H9 (cell line): Measurements from ENCODE around the gene RANGAP1. TPM values are rescaled to one million over a fixed set of nuclear protein-coding genes. Genes with fewer than 3 reads are reported as not detected.

ENCODE experiments used
- DNase-seq: peaks from one replicate; pipeline ENCODE4 v3.0.0-alpha.2; 2017
- H2AFZ ChIP-seq: one replicate; pipeline ENCODE4 v1.6.1; 2013; ENCODE audit warnings: mild to moderate bottlenecking, low read length, control low read depth, moderate library complexity
- H2AK5ac ChIP-seq: 2 replicates; pipeline ENCODE4 v1.6.1; 2013; ENCODE audit warnings: low read length, control low read depth, mixed read lengths; ENCODE audit not compliant: insufficient read length
- H2BK120ac ChIP-seq: one replicate; pipeline ENCODE4 v1.6.1; 2013; ENCODE audit warnings: low read depth, mild to moderate bottlenecking, low read length, control low read depth, inconsistent platforms; ENCODE audit not compliant: poor library complexity, severe bottlenecking
- H2BK12ac ChIP-seq: 2 replicates; pipeline ENCODE4 v1.6.1; 2013; ENCODE audit warnings: low read length, control low read depth, mixed read lengths, low read depth; ENCODE audit not compliant: insufficient read length
- H2BK15ac ChIP-seq: 2 replicates; pipeline ENCODE4 v1.6.1; 2013; ENCODE audit warnings: low read depth, low read length, control low read depth
- H2BK20ac ChIP-seq: one replicate; pipeline ENCODE4 v1.6.1; 2013; ENCODE audit warnings: low read depth, mild to moderate bottlenecking, low read length, control low read depth, inconsistent platforms; ENCODE audit not compliant: poor library complexity, severe bottlenecking
- H2BK5ac ChIP-seq: 2 replicates; pipeline ENCODE4 v1.6.1; 2013; ENCODE audit warnings: low read length, control low read depth, mixed read lengths; ENCODE audit not compliant: insufficient read length
- H3K14ac ChIP-seq: 2 replicates; pipeline ENCODE4 v1.6.1; 2013; ENCODE audit warnings: low read length, control low read depth; ENCODE audit not compliant: insufficient read depth
- H3K18ac ChIP-seq: 2 replicates; pipeline ENCODE4 v1.6.1; 2013; ENCODE audit warnings: low read depth, mild to moderate bottlenecking, mixed read lengths, low read length, control low read depth; ENCODE audit not compliant: insufficient read length
- H3K23ac ChIP-seq: 2 replicates; pipeline ENCODE4 v1.6.1; 2013; ENCODE audit warnings: low read length, control low read depth, mixed read lengths, low read depth; ENCODE audit not compliant: insufficient read length
- H3K23me2 ChIP-seq: 2 replicates; pipeline ENCODE4 v1.6.1; 2013; ENCODE audit warnings: low read depth, mild to moderate bottlenecking, mixed read lengths, low read length, control low read depth; ENCODE audit not compliant: insufficient read length, poor library complexity, severe bottlenecking
- H3K27ac ChIP-seq: 2 replicates; pipeline ENCODE4 v1.5.1; 2013; ENCODE audit warnings: low read length, control low read depth, mixed read lengths, low read depth; ENCODE audit not compliant: insufficient read length
- H3K27me3 ChIP-seq: 2 replicates; pipeline ENCODE4 v1.6.1; 2013; ENCODE audit warnings: low read length, control low read depth, inconsistent platforms; ENCODE audit not compliant: insufficient read depth
- H3K4ac ChIP-seq: 2 replicates; pipeline ENCODE4 v1.6.1; 2013; ENCODE audit warnings: low read depth, mild to moderate bottlenecking, control low read depth, inconsistent platforms, low read length, moderate library complexity
- H3K4me1 ChIP-seq: 2 replicates; pipeline ENCODE4 v1.6.1; 2013; ENCODE audit warnings: low read length, control low read depth, inconsistent platforms; ENCODE audit not compliant: insufficient read depth
- H3K4me2 ChIP-seq: 2 replicates; pipeline ENCODE4 v1.6.1; 2013; ENCODE audit warnings: low read length, control low read depth, mixed read lengths; ENCODE audit not compliant: insufficient read length, insufficient read depth
- H3K56ac ChIP-seq: 2 replicates; pipeline ENCODE4 v1.6.1; 2013; ENCODE audit warnings: low read depth, mild to moderate bottlenecking, mixed read lengths, low read length, control low read depth; ENCODE audit not compliant: insufficient read length
- H3K79me1 ChIP-seq: 2 replicates; pipeline ENCODE4 v1.6.1; 2013; ENCODE audit warnings: low read depth, mild to moderate bottlenecking, moderate library complexity, low read length, control low read depth, inconsistent platforms; ENCODE audit not compliant: insufficient read depth, poor library complexity, severe bottlenecking
- H3K79me2 ChIP-seq: 2 replicates; pipeline ENCODE4 v1.6.1; 2013; ENCODE audit warnings: low read length, control low read depth, inconsistent platforms; ENCODE audit not compliant: insufficient read depth
- H3K9ac ChIP-seq: 2 replicates; pipeline ENCODE4 v1.6.1; 2013; ENCODE audit warnings: low read length, control low read depth, mixed read lengths; ENCODE audit not compliant: insufficient read length; ENCODE audit errors: extremely low read depth
- H3K9me3 ChIP-seq: one replicate; pipeline ENCODE4 v1.6.1; 2013; ENCODE audit warnings: low read depth, low read length, inconsistent platforms; ENCODE audit not compliant: control insufficient read depth
- H3T11ph ChIP-seq: one replicate; pipeline ENCODE4 v1.6.1; 2013; ENCODE audit warnings: mild to moderate bottlenecking, low read length, control low read depth, inconsistent platforms
- H4K20me1 ChIP-seq: one replicate; pipeline ENCODE4 v1.6.1; 2013; ENCODE audit not compliant: control insufficient read depth, insufficient read length, insufficient read depth
- H4K5ac ChIP-seq: 2 replicates; pipeline ENCODE4 v1.6.1; 2013; ENCODE audit warnings: low read depth, mild to moderate bottlenecking, mixed read lengths, low read length, control low read depth; ENCODE audit not compliant: insufficient read length
- H4K8ac ChIP-seq: replicated peaks from 2 replicates; pipeline ENCODE4 v1.6.1; 2013; ENCODE audit warnings: low read length, control low read depth, mixed read lengths, low read depth; ENCODE audit not compliant: insufficient read length
- H4K91ac ChIP-seq: 2 replicates; pipeline ENCODE4 v1.6.1; 2013; ENCODE audit warnings: low read depth, mild to moderate bottlenecking, moderate library complexity, mixed read lengths, low read length, control low read depth; ENCODE audit not compliant: insufficient read length
- H3K27ac Mint-ChIP-seq, 3 experiments: 2 replicates in 2 of 3; 3 replicates in 1 of 3; pipeline ENCODE4 v1.8.0; 2020 to 2021; ENCODE audit warnings: mixed read lengths in 3 of 3, mild to moderate bottlenecking in 1 of 3, moderate library complexity in 1 of 3
- H3K27me3 Mint-ChIP-seq: 2 replicates; pipeline ENCODE4 v1.8.0; 2021; ENCODE audit warnings: low read depth, mild to moderate bottlenecking, moderate library complexity, mixed read lengths
- H3K36me3 Mint-ChIP-seq, 3 experiments: 2 replicates in 2 of 3; 3 replicates in 1 of 3; pipeline ENCODE4 v1.8.0; 2020 to 2021; ENCODE audit warnings: low read depth in 3 of 3, mixed read lengths in 3 of 3; ENCODE audit not compliant: insufficient read depth in 1 of 3
- H3K4me1 Mint-ChIP-seq, 2 experiments: 2 replicates each; pipeline ENCODE4 v1.8.0; 2020; ENCODE audit warnings: mixed read lengths in 2 of 2
- H3K4me3 Mint-ChIP-seq, 2 experiments: 2 replicates in 1 of 2; 3 replicates in 1 of 2; pipeline ENCODE4 v1.8.0; 2020 to 2021; ENCODE audit warnings: mild to moderate bottlenecking in 2 of 2, mixed read lengths in 2 of 2, moderate library complexity in 1 of 2
- H3K9me3 Mint-ChIP-seq, 2 experiments: 2 replicates in 1 of 2; 3 replicates in 1 of 2; pipeline ENCODE4 v1.8.0; 2020; ENCODE audit warnings: mild to moderate bottlenecking in 2 of 2, mixed read lengths in 2 of 2, moderate library complexity in 1 of 2
- CTCF ChIP-seq: fragments of 200-600 bp; sonication (generic); conservative IDR thresholded peaks from 3 replicates; pipeline ENCODE4 v1.8.0; 2021; ENCODE audit warnings: antibody characterized with exemption, mild to moderate bottlenecking
- WGBS: extraction: QIAGEN DNeasy Blood & Tissue Kit; methylation state at CpG from one replicate; pipeline ENCODE4 v1.1.7; 2013; ENCODE audit warnings: missing lambda C conversion rate, low lambda C conversion rate, mixed read lengths; ENCODE audit not compliant: insufficient read length; ENCODE audit errors: extremely low coverage; 5-methylcytosine and 5-hydroxymethylcytosine counted together
- total RNA-seq: library from RNA; stranded (reverse); gene quantifications from 2 replicates; pipeline ENCODE4 v1.2.1, GENCODE V29; 2021

RANGAP1 gene
- total RNA-seq, 1 experiment from 2014 or later = 130 TPM

GRCh38 chr22:41289671-41290070 lies 3.7 kb upstream of the RANGAP1 start:
- Histone ChIP-seq H4K91ac (peak overlapping the region; percentile 12), H3K27ac (peak overlapping the region; percentile 73)
- peaks cover 5 to 11% (median 7%) of the 10 kb centered on the region in 3 experiments; a peak in 6 of 7 replicates for H3K36me3 Mint-ChIP-seq

More at GRCh38 chr22:41289671-41290070, 3.7 kb upstream of the RANGAP1 start:
- Histone ChIP-seq H4K20me1 (no peaks in the 10 kb centered on the region), H3K9me3 (no peaks in the 10 kb centered on the region), H2AFZ (no peak overlapping the region), H3K56ac (peak overlapping the region; percentile 9), H3K4me1 (peaks cover 6% of the 10 kb centered on the region; the same call in 1 of the 2 replicates), H3K79me2 (peaks cover 6% of the 10 kb centered on the region; the same call in 1 of the 2 replicates), H2BK20ac (no peak overlapping the region), H2AK5ac (peak overlapping the region; percentile 18), H3K23me2 (peaks cover 11% of the 10 kb centered on the region), H4K5ac (no peak overlapping the region), H2BK5ac (no peak overlapping the region), H3K4ac (no peak overlapping the region), H3K27me3 (no peaks in the 10 kb centered on the region), H4K8ac (no peak overlapping the region), H2BK12ac (peak overlapping the region; percentile 97), H3K23ac (no peak overlapping the region), H3K14ac (no peak overlapping the region), H3T11ph (peak overlapping the region; percentile 27), H2BK15ac (no peak overlapping the region), H3K9ac (no peak overlapping the region), H3K18ac (peak overlapping the region; percentile 50), H3K4me2 (no peak overlapping the region), H3K79me1 (peaks cover 2% of the 10 kb centered on the region), H2BK120ac (no peak overlapping the region)
- Mint-ChIP-seq H3K4me3 (no peak overlapping the region), H3K27me3 (no peaks in the 10 kb centered on the region), H3K27ac (peak overlapping the region; percentile 82 to 95 (median 94)), H3K4me1 (peaks cover 34 to 39% of the 10 kb centered on the region in 2 experiments), H3K9me3 (peaks cover 5% of the 10 kb centered on the region in 2 experiments)
- TF ChIP-seq CTCF = no peak
- no peak for DNase-seq
- whole genome bisulfite sequencing = no CpG with 5 or more reads among the region's 1 CpG
